Stimulated activated CD4-positive, alpha-beta T cell treated with anti-CD3 and anti-CD28 coated beads, Interleukin-2, amount 100 ng/mL, for 24 hours (primary cell): Measurements from ENCODE around the gene TDRD3.

Experiments
- DNase-seq, 2 donors: peaks; one replicate each; pipeline ENCODE4 v3.0.0-alpha.2; 2020

TDRD3 gene

DNA sequence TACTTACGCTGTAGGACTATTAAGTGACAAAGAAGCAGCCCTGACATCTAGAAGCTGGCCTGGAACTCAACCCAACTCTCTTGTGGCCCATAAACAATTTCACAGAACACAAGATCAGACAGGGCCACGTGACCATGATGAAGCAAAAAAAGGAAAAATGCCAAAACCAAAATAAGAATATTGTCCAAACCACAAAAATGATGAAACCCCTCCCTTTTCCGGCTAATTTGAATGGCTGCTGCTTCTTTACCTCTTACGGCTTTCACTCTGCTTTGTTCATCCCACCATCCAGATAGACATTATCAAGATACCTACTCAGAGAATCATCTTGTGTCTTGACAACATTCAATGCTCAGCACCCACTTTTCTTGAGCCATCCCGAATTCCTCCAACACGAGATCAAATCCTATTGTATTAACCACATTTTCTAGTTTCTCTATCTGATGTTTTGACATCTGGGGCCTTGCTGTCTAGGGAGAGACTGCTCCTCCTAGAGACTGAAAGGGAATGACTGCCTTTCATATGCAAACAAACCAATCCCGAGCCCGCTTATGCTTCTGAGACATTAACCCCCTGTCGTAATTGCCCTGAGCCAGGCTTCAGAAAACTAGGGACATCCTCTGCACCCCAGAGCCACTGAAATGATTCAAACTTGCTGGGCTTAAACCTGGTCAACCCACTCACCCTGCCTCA is 186.3 kb downstream of the TDRD3 start:
- no peak for DNase-seq

GRCh38 chr13:60583911-60584753 is 187.1 kb downstream of the TDRD3 start:
- peak; percentile 1 to 17 for DNase-seq

GRCh38 chr13:60584976-60585375 is 188.0 kb downstream of the TDRD3 start:
- no peak for DNase-seq

DNA sequence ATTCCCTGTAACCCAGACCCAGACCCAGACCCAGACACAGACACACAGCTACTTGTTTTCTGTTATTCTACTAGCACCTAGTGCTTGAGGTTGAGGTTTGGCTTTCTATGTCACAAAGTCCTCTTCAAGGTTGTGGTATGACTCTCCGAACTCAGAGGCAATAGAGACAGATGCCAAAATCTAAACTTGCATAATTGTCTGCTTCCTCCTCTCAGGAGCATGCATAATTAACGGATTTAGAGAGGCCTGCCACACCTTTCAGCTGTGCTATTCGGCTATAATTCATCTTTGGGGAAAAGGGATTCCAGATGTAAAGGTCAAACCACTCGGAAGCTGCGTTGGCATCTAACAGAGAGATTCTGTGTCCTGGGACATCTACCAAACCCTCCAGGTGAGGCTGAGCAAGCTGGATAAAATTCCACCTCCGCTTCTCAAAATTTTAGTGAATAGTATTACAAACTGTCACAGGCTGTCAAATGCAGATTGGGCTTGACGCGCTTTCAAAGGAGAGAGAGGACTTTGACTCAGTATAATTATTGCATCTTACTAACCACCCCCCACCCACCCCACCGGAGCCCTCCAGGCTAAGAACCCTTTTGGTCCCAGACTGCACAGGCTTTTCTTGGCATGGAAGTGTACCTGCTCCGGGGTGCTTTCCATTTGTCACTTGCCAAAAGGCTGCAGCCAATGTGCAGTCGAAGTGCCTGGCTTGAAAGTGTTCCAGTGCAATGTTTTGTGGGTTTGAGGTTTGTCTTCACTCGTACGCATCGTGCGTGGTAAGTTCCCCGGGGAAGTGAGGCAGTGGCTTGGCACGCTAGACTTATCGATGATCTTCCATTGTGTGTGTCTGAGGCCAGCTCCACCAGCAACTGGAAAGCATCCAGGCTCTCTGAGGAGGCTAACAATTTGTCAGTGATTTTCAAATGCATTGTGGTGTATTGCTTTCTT is 194.1 kb downstream of the TDRD3 start:
- no peak for DNase-seq

DNA sequence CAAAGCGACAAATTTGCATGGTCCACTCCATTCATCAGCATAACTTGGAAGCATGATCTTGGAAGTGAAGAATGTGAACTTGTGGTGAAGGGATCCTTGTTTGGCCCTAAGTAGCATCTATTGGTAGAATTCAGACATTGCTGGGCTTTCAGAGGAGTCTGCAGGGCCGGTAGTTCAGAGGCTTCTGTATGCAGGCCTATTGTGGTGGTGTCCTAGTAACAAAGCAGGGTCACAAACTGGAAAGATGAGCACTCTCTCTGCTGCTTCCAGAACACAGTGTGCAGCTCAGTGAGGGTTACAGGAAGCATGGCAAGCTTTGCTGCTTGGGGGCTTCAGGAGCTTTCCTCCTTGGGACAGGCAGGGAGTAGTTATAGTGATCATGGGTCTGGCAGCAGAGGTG is 206.0 kb downstream of the TDRD3 start:
- DNase-seq = no peak

DNA sequence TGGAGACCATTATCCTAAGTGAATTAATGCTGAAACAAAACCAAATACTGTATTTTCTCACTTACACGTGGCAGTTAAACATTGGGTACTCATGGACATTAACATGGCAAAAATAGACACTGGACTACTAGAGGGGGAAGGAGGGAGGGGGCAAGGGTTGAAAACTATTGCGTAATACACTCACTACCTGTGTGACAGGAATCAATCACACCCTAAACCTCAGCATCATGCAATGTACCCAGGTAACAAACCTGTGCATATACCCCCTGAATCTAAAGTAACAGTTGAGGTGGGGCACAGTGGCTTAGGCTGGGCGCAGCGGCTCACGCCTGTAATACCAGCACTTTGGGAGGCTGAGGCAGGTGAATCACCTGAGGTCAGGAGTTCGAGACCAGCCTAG is 207.0 kb downstream of the TDRD3 start:
- DNase-seq = no peak

DNA sequence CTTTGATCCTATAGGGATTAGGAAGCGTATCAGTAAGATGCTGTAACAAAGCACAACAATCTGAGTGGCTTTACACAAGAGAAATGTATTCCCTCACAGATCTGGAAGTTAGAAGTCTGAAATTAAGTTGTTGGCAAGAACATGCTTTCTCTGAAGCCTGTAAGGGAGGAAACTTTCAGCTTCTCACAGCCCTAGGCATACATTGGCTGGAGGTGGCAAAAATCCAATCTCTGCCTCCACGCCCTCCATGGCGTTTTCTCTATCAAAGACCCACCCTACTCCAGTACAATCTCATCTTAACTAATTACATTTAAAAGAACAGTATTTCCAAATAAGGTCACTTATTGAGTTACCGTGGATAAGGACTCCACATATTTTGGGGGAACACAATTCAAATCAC is 211.9 kb downstream of the TDRD3 start:
- no peak for DNase-seq

GRCh38 chr13:60611523-60611922 is 214.5 kb downstream of the TDRD3 start:
- no peak for DNase-seq

GRCh38 chr13:60612593-60612992 is 215.6 kb downstream of the TDRD3 start:
- DNase-seq = no peak

DNA sequence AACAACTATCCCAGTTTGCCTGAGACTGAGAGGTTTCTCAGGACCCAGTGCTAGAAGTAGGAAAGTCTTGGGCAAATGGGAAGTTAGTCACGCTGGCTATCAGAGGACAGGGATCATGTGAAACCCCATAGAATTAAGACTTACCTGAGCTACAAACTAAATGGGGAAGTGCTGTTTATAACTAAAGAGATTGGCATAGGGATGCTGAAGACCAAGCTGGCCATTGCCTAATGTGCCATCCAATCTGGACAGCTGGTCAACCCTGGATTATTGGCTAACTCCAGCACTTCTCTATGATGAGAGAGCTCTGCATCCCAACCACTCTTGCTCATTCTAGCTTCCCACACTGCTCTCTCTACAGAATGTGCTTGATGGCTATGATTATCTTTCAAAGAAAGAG is 216.1 kb downstream of the TDRD3 start:
- no peak for DNase-seq

GRCh38 chr13:60617991-60618733 is 221.1 kb downstream of the TDRD3 start:
- no peak for DNase-seq

DNA sequence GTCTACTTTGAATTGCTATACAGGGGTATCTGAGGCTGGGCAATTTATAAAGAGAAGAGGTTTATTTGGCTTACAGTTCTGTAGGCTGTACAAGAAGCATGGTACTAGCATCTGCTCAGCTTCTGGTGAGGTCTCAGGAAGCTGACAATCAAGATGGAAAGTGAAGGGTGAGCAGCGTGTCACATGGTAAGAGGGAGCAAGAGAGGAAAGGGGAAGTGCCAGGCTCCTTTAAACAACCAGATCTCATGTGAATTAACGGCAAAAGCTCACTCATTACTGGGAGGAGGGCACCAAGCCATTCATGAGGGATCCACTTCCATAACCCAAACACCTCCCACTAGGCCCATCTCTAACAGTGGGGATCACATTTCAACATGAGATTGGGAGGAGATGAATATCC is 222.4 kb downstream of the TDRD3 start:
- no peak for DNase-seq

DNA sequence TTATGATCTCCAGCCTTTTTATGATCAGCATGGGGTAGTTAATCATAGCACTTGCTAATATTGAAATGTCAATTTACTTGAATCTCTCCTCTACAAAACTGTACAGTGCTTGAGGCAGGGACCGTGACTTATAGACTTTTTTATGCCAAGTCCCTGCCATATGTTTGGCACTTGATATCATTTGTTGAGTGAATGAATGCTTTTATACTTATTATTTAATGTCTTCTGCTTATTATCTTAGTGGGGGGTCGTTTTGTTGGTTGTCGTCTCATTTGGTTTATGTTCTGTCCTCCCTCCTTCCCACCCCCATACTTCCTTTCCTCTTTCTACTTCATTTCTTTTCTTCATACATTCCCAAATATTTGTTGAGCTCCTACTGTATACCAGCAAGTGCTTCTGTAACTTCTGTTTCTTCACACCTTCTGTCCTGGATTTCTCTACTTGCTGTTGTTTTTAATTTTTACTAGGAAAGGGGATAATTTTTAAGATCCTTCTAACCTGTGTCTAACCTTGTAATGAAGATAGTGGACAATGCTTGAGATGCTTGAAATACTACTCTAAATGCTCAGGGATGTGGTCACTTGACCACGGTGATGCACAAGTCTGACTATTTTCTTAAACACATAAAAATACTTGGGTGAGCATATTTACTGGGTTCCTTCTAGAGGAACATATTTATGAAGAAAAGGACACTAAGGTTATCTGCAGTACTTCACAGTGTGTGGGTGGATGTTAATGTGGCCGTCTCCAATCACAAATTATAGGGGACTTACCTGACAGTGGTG is 223.8 kb downstream of the TDRD3 start:
- DNase-seq = no peak

DNA sequence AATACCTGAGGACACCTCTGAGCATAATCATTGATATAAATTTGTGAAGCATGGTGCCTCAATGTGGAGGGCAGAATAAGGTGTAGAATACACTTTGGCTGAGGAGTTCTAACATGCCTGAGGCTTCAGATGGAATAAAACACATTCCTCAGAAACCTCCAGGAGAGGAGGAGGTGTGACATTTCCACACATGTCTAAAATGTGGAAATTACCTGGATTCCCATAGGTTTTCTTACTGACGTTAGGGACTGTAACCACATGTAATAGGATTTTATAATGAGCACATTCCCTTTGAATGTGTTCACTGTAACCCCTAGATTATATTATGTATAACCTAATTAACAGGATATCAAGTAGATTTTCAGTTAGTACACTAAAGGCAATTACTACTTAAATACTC is 226.1 kb downstream of the TDRD3 start:
- no peak for DNase-seq
